Gastroesophageal sphincter (tissue), 4 donors: Measurements from ENCODE around the gene YY1. TPM values are rescaled to one million over a fixed set of nuclear protein-coding genes. Genes with fewer than 3 reads are reported as not detected.
A peak's percentile ranks its signal among the peaks of the same experiment; 100 is the strongest.

ENCODE experiments used
- ATAC-seq: fragments of 150-250 bp; one replicate; pipeline ENCODE4 v1.9.1; 2016; ENCODE audit warnings: mild to moderate bottlenecking, moderate library complexity
- H3K27ac ChIP-seq, 4 donors: fragments of 200-600 bp; sonication (generic) in 3 of 4; 1 replicate in 3 of 4; 2 replicates in 1 of 4; pipeline ENCODE4 v1.5.1; 2016 to 2019
- H3K27me3 ChIP-seq: fragments of 200-600 bp; sonication (generic); one replicate; pipeline ENCODE4 v1.5.1; 2019
- H3K36me3 ChIP-seq, 2 donors: fragments of 200-600 bp; sonication (generic); one replicate each; pipeline ENCODE4 v1.5.1; 2019; ENCODE audit warnings: control low read depth in 1 of 2
- H3K4me1 ChIP-seq, 3 donors: fragments of 200-600 bp; sonication (generic); 1 replicate in 2 of 3; 2 replicates in 1 of 3; pipeline ENCODE4 v1.5.1; 2016 to 2019; ENCODE audit warnings: control low read depth in 2 of 3
- H3K4me3 ChIP-seq, 2 donors: fragments of 200-600 bp; sonication (generic); one replicate each; pipeline ENCODE4 v1.5.1; 2019; ENCODE audit warnings: mild to moderate bottlenecking in 1 of 2, moderate library complexity in 1 of 2
- H3K9me3 ChIP-seq, 3 donors: fragments of 200-600 bp; sonication (generic); one replicate each; pipeline ENCODE4 v1.5.1; 2017 to 2019; ENCODE audit warnings: control low read depth in 2 of 3
- EP300 ChIP-seq: sonication (generic); formaldehyde crosslinking; IDR thresholded peaks from one replicate; pipeline ENCODE4 v1.6.1; 2017; ENCODE audit warnings: antibody characterized with exemption, mild to moderate bottlenecking
- POLR2A ChIP-seq, 2 donors: fragments of 450-650 bp; IDR thresholded peaks; one replicate each; pipeline ENCODE4 v1.6.1; 2017; ENCODE audit warnings: antibody characterized with exemption in 2 of 2, mild to moderate bottlenecking in 2 of 2, moderate library complexity in 1 of 2
- POLR2AphosphoS5 ChIP-seq: sonication (generic); formaldehyde crosslinking; IDR thresholded peaks from one replicate; pipeline ENCODE4 v1.6.1; 2017; ENCODE audit warnings: antibody characterized with exemption
- WGBS, 2 donors: methylation state at CpG; one replicate each; pipeline ENCODE4 v1.1.5; 2018; ENCODE audit warnings: low coverage in 1 of 2; 5-methylcytosine and 5-hydroxymethylcytosine counted together
- total RNA-seq, 4 donors: library from RNA; depleted of rRNA; stranded (reverse); fragments of >200 nt; gene quantifications; one replicate each; pipeline ENCODE4 v1.1.0, GENCODE V29; 2016
- TF ChIP-seq, protein P1 (sequence below), 4 experiments: fragments of 200-600 bp in 2 of 4; fragments of 450-650 bp in 2 of 4; sonication (generic) in 1 of 4; IDR thresholded peaks; one replicate each; pipeline ENCODE4 v1.5.1; 2017 to 2019; ENCODE audit warnings: antibody characterized with exemption in 4 of 4, mild to moderate bottlenecking in 2 of 4, moderate library complexity in 2 of 4

The YY1 gene
- total RNA-seq, 4 donors from 2014 or later: 55.1 to 76.3 (median 62.5) TPM

DNA sequence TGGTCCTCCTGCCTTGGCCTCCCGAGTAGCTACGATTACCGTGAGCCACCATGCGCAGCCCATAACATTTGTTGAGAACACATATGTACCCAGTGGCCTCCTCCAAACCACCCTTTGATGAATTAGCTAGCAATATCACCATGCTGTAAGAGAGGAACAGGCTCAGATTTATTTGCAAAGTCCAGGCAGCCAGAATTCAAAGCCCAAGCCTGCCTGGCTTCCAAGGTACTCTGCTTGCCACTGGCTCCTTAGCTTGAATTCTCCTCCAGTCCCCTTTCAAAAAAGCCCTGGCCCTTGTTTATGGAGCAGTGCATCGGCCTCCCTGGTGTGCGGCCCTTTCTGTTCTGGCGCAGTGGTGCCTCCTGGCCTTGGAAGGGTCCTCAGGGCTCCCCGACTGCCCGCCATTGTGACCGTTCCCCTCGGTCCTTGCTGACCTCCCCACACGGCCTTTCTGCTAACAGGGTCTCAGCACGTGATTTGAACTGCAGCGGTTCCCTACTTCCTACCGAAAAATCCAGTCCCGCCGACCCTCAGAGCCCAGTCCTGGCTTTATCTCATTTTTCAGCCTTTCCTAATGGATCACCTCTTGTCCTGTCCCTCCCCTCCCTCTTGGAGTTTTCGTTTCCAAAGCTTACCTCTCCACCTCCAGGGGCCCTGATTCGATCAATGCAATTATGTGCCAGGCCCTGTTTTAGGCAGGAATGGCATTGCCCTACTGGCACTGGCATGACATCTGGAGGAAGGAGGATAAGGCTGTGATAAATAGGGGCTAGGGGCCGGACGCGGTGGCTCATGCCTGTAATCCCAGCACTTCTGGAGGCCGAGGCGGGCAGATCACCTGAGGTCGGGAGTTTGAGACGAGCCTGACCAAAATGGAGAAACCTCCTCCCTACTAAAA is 45.3 kb downstream of the YY1 start:
- 66 to 71% methylated on average over 6 to 12 of the region's 26 CpGs for WGBS, 2 donors
- ATAC-seq: no peak
- Histone ChIP-seq H3K9me3 (no peaks in the 10 kb centered on the region), H3K4me1 (peaks cover 0 to 50% (median 10%) of the 10 kb centered on the region in 3 donors), H3K36me3 (peaks cover 0 to 18% of the 10 kb centered on the region in 2 donors), H3K27ac (peak overlapping the region in 3 of 4 donors; percentile 92 to 93 (median 93)), H3K27me3 (no peaks in the 10 kb centered on the region), H3K4me3 (peak overlapping the region; percentile 48 to 77)
- TF ChIP-seq, protein P1, sequence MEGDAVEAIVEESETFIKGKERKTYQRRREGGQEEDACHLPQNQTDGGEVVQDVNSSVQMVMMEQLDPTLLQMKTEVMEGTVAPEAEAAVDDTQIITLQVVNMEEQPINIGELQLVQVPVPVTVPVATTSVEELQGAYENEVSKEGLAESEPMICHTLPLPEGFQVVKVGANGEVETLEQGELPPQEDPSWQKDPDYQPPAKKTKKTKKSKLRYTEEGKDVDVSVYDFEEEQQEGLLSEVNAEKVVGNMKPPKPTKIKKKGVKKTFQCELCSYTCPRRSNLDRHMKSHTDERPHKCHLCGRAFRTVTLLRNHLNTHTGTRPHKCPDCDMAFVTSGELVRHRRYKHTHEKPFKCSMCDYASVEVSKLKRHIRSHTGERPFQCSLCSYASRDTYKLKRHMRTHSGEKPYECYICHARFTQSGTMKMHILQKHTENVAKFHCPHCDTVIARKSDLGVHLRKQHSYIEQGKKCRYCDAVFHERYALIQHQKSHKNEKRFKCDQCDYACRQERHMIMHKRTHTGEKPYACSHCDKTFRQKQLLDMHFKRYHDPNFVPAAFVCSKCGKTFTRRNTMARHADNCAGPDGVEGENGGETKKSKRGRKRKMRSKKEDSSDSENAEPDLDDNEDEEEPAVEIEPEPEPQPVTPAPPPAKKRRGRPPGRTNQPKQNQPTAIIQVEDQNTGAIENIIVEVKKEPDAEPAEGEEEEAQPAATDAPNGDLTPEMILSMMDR (IDR thresholded peaks at IDR 0.05): no peak
- TF ChIP-seq POLR2A (IDR thresholded peaks at IDR 0.05) (no peak), EP300 (no peak), POLR2AphosphoS5 (no peak)

GRCh38 chr14:100285021-100285912 is 46.3 kb downstream of the YY1 start:
- peaks cover 0 to 47% (median 10%) of the 10 kb centered on the region in 3 donors for H3K4me1 ChIP-seq
- H3K4me3 ChIP-seq: peak overlapping the region; percentile 48 to 77
- H3K9me3 ChIP-seq: no peaks in the 10 kb centered on the region
- peak; percentile 93 for ATAC-seq
- no peak for TF ChIP-seq POLR2AphosphoS5
- TF ChIP-seq, protein P1 (IDR thresholded peaks at IDR 0.05): peak in 3 of 4 experiments; percentile 69 to 83 (median 79)
- peak; percentile 45 to 56 for TF ChIP-seq POLR2A (IDR thresholded peaks at IDR 0.05)
- no peak for TF ChIP-seq EP300
- H3K36me3 ChIP-seq: peaks cover 0 to 17% of the 10 kb centered on the region in 2 donors
- peak overlapping the region; percentile 48 to 93 (median 92) for H3K27ac ChIP-seq
- WGBS, 2 donors: 0% methylated on average over 1 of the region's 82 CpGs; no CpG with 5 or more reads in 1 of the 2 donors
- no peaks in the 10 kb centered on the region for H3K27me3 ChIP-seq

GRCh38 chr14:100285913-100286400 is 47.0 kb downstream of the YY1 start:
- no peak for ATAC-seq
- TF ChIP-seq POLR2AphosphoS5: no peak
- TF ChIP-seq, protein P1 (IDR thresholded peaks at IDR 0.05): no peak
- TF ChIP-seq EP300: no peak
- no peak for TF ChIP-seq POLR2A (IDR thresholded peaks at IDR 0.05)
- Histone ChIP-seq H3K36me3 (peaks cover 0 to 24% of the 10 kb centered on the region in 2 donors), H3K4me1 (peaks cover 0 to 51% (median 10%) of the 10 kb centered on the region in 3 donors), H3K4me3 (peak overlapping the region; percentile 48 to 77), H3K27ac (peak overlapping the region in 3 of 4 donors; percentile 92 to 93 (median 93)), H3K9me3 (no peaks in the 10 kb centered on the region), H3K27me3 (no peaks in the 10 kb centered on the region)
- WGBS, 2 donors: 13% methylated on average over 3 of the region's 13 CpGs; no CpG with 5 or more reads in 1 of the 2 donors

GRCh38 chr14:100286484-100287191 is 47.7 kb downstream of the YY1 start:
- no peak for TF ChIP-seq EP300
- no peak for TF ChIP-seq POLR2AphosphoS5
- TF ChIP-seq, protein P1 (IDR thresholded peaks at IDR 0.05): no peak
- TF ChIP-seq POLR2A (IDR thresholded peaks at IDR 0.05): no peak
- ATAC-seq: no peak
- H3K9me3 ChIP-seq: no peaks in the 10 kb centered on the region
- peaks cover 0 to 25% of the 10 kb centered on the region in 2 donors for H3K36me3 ChIP-seq
- no peak overlapping the region for H3K27ac ChIP-seq
- no peaks in the 10 kb centered on the region for H3K27me3 ChIP-seq
- no peak overlapping the region for H3K4me3 ChIP-seq
- H3K4me1 ChIP-seq: peaks cover 0 to 44% (median 10%) of the 10 kb centered on the region in 3 donors
- WGBS, 2 donors: 40% methylated on average over 1 of the region's 10 CpGs; no CpG with 5 or more reads in 1 of the 2 donors
